Activated naive CD4-positive, alpha-beta T cell treated with anti-CD3 and anti-CD28 coated beads, Interleukin-2, amount 50 U/mL, for 16 hours (primary cell): ENCODE measurements around the gene GTF3C5.
A peak's percentile ranks its signal among the peaks of the same experiment; 100 is the strongest.

ENCODE experiments used
- DNase-seq: peaks from one replicate; pipeline ENCODE4 v3.0.0-alpha.2; 2020

GTF3C5 gene

DNA sequence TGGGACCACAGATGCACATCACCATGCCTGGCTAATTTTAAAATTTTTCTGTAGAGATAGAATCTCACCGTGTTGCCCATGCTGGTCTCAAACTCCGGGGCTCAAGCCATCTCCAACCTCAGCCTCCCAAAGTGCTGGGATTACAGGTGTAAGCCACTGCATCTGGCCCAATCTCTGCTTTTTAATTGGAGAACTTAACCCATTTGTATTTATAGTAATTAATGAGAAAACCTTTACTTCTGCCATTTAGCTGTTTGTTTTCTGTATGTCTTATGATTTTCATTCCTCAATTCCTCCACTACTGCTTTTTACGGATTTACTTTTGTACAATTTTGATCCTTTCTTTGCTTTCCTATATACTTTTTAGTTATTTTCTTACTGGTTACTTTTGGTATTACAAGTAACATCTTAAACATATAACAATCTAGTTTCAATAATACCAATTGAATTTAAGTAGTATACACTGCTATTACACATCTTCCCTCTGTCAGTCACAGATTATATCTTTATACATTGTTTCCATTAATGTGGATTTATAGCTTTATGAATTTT lies 64.1 kb downstream of the GTF3C5 start:
- no peak for DNase-seq

GRCh38 chr9:133098104-133098754 lies 67.4 kb downstream of the GTF3C5 start:
- DNase-seq, result no peak

DNA sequence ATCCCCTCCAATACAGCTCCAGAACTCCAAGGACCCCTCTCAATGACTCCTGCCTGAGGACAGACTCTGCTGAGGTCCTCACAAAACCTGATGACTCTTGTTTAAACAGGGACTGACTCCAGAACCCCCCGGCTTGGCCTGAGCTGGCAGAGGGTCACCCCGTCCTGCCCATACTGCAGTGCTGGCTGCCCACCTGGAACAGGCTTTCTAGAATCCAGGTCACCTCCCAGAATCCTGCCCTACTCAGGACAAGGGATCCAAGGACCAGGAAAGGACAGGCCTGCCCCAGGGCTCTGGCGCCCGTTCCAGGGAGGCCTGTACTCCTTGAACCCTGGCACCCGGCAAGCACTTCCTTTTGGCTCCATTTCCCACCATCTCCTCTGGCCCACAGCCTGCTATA lies 68.1 kb downstream of the GTF3C5 start:
- no peak for DNase-seq

GRCh38 chr9:133099726-133100505 lies 69.1 kb downstream of the GTF3C5 start:
- DNase-seq, result no peak

- no peak for DNase-seq
Observed at GRCh38 chr9:133100506-133101355, 69.9 kb downstream of the GTF3C5 start.

GRCh38 chr9:133101356-133102189 lies 70.8 kb downstream of the GTF3C5 start:
- DNase-seq, result no peak

GRCh38 chr9:133102190-133103021 lies 71.6 kb downstream of the GTF3C5 start:
- DNase-seq, result no peak

DNA sequence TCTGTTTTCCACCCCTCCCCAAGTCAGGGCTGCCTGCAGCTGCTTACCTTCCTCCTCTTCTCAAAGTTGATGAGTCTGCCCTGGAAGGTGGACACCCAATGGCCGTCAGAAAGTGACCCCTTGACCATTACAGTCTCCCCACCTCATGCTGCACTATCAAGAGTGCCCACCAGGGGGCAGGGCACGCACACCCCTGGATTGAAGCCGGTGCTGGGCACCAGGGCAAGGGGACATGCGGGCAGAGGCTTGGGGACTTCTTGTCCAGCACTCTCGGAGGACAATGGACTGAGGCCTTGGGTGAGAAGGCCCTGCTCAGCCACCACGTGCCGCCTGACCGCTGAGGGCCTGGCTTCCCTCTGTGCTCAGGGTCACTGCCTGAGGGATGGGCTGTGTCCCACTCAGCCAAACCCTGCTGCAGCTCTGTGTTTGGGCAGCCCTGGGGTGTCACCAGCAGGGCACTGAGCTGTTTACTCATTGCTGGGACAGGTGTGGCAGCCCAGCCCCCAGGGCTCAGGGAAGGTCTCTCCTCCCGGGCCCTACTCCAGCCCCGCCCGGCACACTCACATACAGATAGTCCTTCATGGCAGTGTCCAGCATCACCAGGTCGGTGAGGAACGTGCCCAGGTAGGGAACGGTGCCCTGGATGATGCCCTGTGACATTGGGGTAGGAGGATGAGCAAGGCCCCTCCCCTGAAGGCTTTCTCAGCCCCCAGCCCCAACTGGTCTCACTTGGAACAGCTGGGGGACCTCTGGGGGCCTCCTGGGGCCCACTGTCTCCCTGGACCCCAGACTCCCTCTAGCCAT lies 72.6 kb downstream of the GTF3C5 start:
- DNase-seq, result peak; percentile 42

- DNase-seq, result no peak
Observed at GRCh38 chr9:133103987-133104505, 73.2 kb downstream of the GTF3C5 start.

DNA sequence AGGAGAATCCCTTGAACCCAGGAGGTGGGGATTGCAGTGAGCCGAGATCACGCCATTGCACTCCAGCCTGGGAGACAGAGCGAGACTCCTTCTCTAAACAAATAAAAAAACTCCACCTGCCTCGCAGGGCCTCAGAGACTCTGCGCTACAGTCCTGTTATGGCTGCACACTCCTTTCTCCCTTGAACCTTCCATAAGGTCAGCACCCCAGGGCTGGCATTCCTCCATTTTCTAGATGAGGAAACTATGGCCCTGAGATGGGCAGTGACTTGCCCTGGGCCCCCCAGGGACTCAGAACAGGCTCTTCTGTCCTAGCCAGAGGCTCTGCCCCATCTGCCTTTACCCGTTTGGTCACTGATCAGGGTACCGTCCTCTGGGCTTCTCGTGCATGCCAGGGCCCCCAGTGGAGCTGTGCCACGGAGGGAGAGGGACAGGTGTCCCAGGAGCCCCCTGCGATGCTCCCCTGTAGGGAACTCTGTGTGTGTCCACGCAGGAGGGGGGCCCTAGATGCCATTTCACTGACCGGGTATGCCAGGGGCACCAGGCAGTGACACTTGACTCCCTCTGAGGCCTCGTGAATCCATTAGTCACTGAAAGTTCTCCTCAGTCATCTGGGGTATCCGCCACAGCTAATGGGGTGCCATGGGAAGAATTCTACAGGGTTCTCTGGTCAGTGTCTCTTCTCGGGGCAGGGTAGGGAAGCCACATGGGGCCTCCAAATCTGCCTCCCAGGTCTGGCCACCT lies 74.1 kb downstream of the GTF3C5 start:
- DNase-seq, result no peak

GRCh38 chr9:133105461-133105770 lies 74.6 kb downstream of the GTF3C5 start:
- DNase-seq, result no peak

GRCh38 chr9:133106511-133107244 lies 75.9 kb downstream of the GTF3C5 start:
- DNase-seq, result no peak

- no peak for DNase-seq
Observed at GRCh38 chr9:133107245-133107722, 76.5 kb downstream of the GTF3C5 start.
